Spleen (tissue), 11 donors: ENCODE data around the gene DAO. TPM values are rescaled to one million over a fixed set of nuclear protein-coding genes. Genes with fewer than 3 reads are reported as not detected.

ENCODE experiments used
- DNase-seq: peaks from one replicate; pipeline ENCODE4 v3.0.0-alpha.2; 2020
- H3K27ac ChIP-seq, 8 donors: fragments of 200-600 bp; sonication (generic) in 7 of 8; 1 replicate in 4 of 8; 2 replicates in 4 of 8; pipeline versions ENCODE4 v1.5.0 to v1.8.0; 2016 to 2021; ENCODE audit warnings: inconsistent platforms in 4 of 8, mild to moderate bottlenecking in 4 of 8, moderate library complexity in 1 of 8
- H3K27me3 ChIP-seq, 7 donors: fragments of 200-600 bp; sonication (generic) in 6 of 7; replicated peaks in 1 of 7; 1 replicate in 4 of 7; 2 replicates in 3 of 7; pipeline versions ENCODE4 v1.5.0 to v1.8.0; 2016 to 2021; ENCODE audit warnings: inconsistent platforms in 3 of 7, mild to moderate bottlenecking in 1 of 7
- H3K36me3 ChIP-seq, 6 donors: fragments of 200-600 bp; sonication (generic) in 5 of 6; 1 replicate in 4 of 6; 2 replicates in 2 of 6; pipeline versions ENCODE4 v1.5.0 to v1.8.0; 2016 to 2021; ENCODE audit warnings: inconsistent platforms in 2 of 6
- H3K4me1 ChIP-seq, 6 donors: fragments of 200-600 bp; sonication (generic) in 5 of 6; 1 replicate in 3 of 6; 2 replicates in 3 of 6; pipeline versions ENCODE4 v1.5.0 to v1.8.0; 2016 to 2021; ENCODE audit warnings: inconsistent platforms in 3 of 6
- H3K4me3 ChIP-seq, 8 donors: fragments of 200-600 bp; sonication (generic) in 7 of 8; 1 replicate in 4 of 8; 2 replicates in 4 of 8; pipeline versions ENCODE4 v1.5.0 to v1.8.0; 2016 to 2021; ENCODE audit warnings: inconsistent platforms in 4 of 8, mild to moderate bottlenecking in 4 of 8, moderate library complexity in 2 of 8
- H3K9me3 ChIP-seq, 8 donors: fragments of 200-600 bp; sonication (generic) in 7 of 8; 1 replicate in 4 of 8; 2 replicates in 4 of 8; pipeline versions ENCODE4 v1.5.0 to v1.8.0; 2016 to 2021; ENCODE audit warnings: inconsistent platforms in 4 of 8
- POLR2A ChIP-seq, 3 donors: fragments of 450-650 bp; IDR thresholded peaks; one replicate each; pipeline ENCODE4 v1.5.1; 2017; ENCODE audit warnings: antibody characterized with exemption in 3 of 3, mild to moderate bottlenecking in 1 of 3
- POLR2AphosphoS5 ChIP-seq, 3 donors: sonication (generic); formaldehyde crosslinking; IDR thresholded peaks; one replicate each; pipeline ENCODE4 v1.5.1; 2017; ENCODE audit warnings: antibody characterized with exemption in 3 of 3
- WGBS, 5 donors: extraction: QIAGEN DNeasy Blood & Tissue Kit in 3 of 5; methylation state at CpG; one replicate each; pipeline versions ENCODE4 v1.1.5 to v1.1.7; 2013 to 2018; 5-methylcytosine and 5-hydroxymethylcytosine counted together
- intact Hi-C: fragments of 100-400 bp; cut with DNase I; formaldehyde crosslinking; loops from one replicate; pipeline ENCODE4 v1.15.0; 2023; ENCODE audit warnings: low total_unique reads
- polyA plus RNA-seq, 3 donors: library from polyadenylated mRNA; stranded (reverse); fragments of 200-250 nt; gene quantifications; one replicate each; pipeline ENCODE4 v1.2.1, GENCODE V29; 2013
- total RNA-seq, 7 donors: library from RNA; depleted of rRNA in 3 of 7; stranded (reverse); fragments of >200 nt in 3 of 7; fragmentation: NEBNext Ultra II Directional in 4 of 7; extraction: Animal tissue kit (Norgen Biotek cat#: 25700) in 4 of 7; gene quantifications; one replicate each; pipeline versions ENCODE4 v1.1.0 to v1.2.1, GENCODE V29; 2016 to 2021
- TF ChIP-seq, protein P1 (sequence below), 11 experiments: fragments of 200-600 bp in 7 of 11; fragments of 450-650 bp in 4 of 11; sonication (generic) in 4 of 11; IDR thresholded peaks in 8 of 11; conservative IDR thresholded peaks in 3 of 11; 1 replicate in 7 of 11; 2 replicates in 4 of 11; pipeline versions ENCODE4 v1.4.0 to v1.8.0; 2016 to 2021; ENCODE audit warnings: antibody characterized with exemption in 11 of 11, inconsistent platforms in 4 of 11, mild to moderate bottlenecking in 1 of 11
- donor health status: healthy with polysubstance abuse.
- donor health status: DM: no; HTN: no; CAD: no; lungs with moderate emphysema.
- donor health status: DM: no; HTN: no; CAD: no.
- donor health status: Bipolar disorder and iron deficiency.
- donor health status: healthy.
- donor health status: DM: no; HTN: no; CAD: no.
- donor health status: DM: yes; HTN: yes; CAD: no.

DAO gene
- total and polyA plus RNA-seq, 10 donors, result 0.42 TPM; not detected in 9

DNA sequence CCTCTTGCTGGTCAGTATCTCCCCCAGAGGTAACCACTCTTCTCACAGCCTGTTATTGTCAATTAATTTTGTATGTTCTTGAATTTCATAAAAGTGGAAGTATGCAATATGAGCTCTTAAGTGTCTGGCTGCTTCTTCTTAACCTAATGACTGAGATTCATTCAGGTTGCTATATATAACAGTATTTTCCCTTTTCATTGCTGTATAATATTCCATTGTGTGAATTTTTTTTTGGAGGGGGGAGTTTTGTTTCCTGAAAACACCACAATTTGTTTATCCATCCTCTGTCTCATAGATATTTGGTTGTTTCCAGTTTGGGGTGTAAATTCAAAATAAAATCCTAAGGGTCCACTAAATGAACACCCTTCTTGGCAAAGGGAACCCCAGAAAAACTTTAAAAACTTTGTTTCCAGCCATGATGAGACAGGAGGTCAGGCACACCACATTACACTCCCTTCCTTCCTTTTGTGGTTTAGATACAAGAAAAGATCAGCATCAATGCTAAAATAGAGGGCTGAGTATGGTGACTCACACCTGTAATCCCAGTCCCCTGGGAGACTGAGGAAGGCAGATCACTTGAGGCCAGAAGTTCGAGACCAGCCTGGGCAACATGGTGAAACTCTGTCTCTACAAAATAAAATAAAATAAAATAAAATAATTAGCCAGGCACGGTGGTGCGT, 4.1 kb upstream of the DAO start:
- no peak overlapping the region for H3K27ac ChIP-seq
- H3K4me3 ChIP-seq, result no peak overlapping the region
- H3K36me3 ChIP-seq, result no peaks in the 10 kb centered on the region
- H3K4me1 ChIP-seq, result no peaks in the 10 kb centered on the region
- H3K9me3 ChIP-seq, result peaks cover 0 to 4% (median 0%) of the 10 kb centered on the region in 8 donors
- H3K27me3 ChIP-seq, result no peaks in the 10 kb centered on the region
- intact Hi-C loops, result no loop called here
- 68 to 77% (median 74%) methylated on average over 3 of the region's 3 CpGs for WGBS, 5 donors
- no peak for TF ChIP-seq POLR2AphosphoS5 (IDR thresholded peaks at IDR 0.05)
- no peak for TF ChIP-seq POLR2A (IDR thresholded peaks at IDR 0.05)
- TF ChIP-seq, protein P1, sequence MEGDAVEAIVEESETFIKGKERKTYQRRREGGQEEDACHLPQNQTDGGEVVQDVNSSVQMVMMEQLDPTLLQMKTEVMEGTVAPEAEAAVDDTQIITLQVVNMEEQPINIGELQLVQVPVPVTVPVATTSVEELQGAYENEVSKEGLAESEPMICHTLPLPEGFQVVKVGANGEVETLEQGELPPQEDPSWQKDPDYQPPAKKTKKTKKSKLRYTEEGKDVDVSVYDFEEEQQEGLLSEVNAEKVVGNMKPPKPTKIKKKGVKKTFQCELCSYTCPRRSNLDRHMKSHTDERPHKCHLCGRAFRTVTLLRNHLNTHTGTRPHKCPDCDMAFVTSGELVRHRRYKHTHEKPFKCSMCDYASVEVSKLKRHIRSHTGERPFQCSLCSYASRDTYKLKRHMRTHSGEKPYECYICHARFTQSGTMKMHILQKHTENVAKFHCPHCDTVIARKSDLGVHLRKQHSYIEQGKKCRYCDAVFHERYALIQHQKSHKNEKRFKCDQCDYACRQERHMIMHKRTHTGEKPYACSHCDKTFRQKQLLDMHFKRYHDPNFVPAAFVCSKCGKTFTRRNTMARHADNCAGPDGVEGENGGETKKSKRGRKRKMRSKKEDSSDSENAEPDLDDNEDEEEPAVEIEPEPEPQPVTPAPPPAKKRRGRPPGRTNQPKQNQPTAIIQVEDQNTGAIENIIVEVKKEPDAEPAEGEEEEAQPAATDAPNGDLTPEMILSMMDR (IDR thresholded peaks at IDR 0.05 in 8 of 11, conservative IDR thresholded peaks at IDR 0.05 in 3 of 11), result no peak
- no peak for DNase-seq

DNA sequence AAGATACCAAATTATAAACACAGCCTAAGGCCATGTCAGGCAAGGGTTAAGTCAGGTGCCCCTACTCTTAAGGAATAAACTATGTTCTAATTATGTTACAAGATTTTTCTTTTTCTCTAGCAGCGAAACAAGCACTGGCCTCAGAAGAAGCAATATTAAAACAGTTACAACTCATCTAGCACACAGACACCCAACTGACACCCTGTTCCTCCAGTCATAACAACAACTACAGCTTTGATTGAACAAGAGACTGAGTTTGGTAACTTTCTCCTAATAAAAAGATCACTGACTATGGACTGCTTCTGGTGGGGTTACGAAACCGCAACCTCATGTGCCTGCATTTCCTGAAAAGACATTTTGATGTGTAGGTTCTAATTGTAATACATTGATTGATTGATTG, 3.3 kb upstream of the DAO start:
- DNase-seq, result no peak
- WGBS, 5 donors, result 69 to 93% (median 74%) methylated on average over 3 of the region's 3 CpGs
- intact Hi-C loops, result no loop called here

DNA sequence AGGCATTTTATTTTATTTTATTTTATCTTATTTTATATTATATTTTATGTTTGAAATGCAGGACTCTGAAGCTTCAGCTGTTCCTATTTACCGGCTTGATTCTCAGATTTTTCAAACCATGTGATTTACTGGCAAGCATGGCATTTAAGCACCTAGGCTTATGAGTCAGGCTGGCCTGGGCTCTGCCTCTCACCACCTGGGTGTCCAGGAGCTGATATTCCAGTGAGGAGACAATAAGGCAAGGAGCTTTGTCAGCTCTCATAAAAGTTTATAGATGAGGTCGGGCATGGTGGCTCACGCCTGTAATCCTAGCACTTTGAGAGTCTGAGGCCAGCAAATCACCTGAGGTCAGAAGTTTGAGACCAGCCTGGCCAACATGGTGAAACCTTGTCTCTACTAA, 2.1 kb downstream of the DAO start:
- H3K4me3 ChIP-seq, result no peak overlapping the region
- H3K4me1 ChIP-seq, result peaks cover 0 to 12% (median 2%) of the 10 kb centered on the region in 6 donors
- H3K27me3 ChIP-seq, result no peaks in the 10 kb centered on the region
- no peaks in the 10 kb centered on the region for H3K36me3 ChIP-seq
- TF ChIP-seq POLR2A (IDR thresholded peaks at IDR 0.05), result no peak
- intact Hi-C loops, result no loop called here
- peak; percentile 31 for DNase-seq
- 78 to 92% (median 90%) methylated on average over 3 of the region's 3 CpGs for WGBS, 5 donors
- no peaks in the 10 kb centered on the region for H3K9me3 ChIP-seq
- H3K27ac ChIP-seq, result no peak overlapping the region

More for the DNA sequence above, 3.3 kb upstream of the DAO start:
- Histone ChIP-seq H3K36me3 (no peaks in the 10 kb centered on the region), H3K27ac (no peak overlapping the region), H3K4me3 (no peak overlapping the region), H3K4me1 (no peaks in the 10 kb centered on the region), H3K9me3 (peaks cover 0 to 4% (median 0%) of the 10 kb centered on the region in 8 donors), H3K27me3 (no peaks in the 10 kb centered on the region)
- TF ChIP-seq POLR2AphosphoS5 (IDR thresholded peaks at IDR 0.05) (no peak), POLR2A (IDR thresholded peaks at IDR 0.05) (no peak)
- TF ChIP-seq, protein P1 (IDR thresholded peaks at IDR 0.05 in 8 of 11, conservative IDR thresholded peaks at IDR 0.05 in 3 of 11), result no peak

DNA sequence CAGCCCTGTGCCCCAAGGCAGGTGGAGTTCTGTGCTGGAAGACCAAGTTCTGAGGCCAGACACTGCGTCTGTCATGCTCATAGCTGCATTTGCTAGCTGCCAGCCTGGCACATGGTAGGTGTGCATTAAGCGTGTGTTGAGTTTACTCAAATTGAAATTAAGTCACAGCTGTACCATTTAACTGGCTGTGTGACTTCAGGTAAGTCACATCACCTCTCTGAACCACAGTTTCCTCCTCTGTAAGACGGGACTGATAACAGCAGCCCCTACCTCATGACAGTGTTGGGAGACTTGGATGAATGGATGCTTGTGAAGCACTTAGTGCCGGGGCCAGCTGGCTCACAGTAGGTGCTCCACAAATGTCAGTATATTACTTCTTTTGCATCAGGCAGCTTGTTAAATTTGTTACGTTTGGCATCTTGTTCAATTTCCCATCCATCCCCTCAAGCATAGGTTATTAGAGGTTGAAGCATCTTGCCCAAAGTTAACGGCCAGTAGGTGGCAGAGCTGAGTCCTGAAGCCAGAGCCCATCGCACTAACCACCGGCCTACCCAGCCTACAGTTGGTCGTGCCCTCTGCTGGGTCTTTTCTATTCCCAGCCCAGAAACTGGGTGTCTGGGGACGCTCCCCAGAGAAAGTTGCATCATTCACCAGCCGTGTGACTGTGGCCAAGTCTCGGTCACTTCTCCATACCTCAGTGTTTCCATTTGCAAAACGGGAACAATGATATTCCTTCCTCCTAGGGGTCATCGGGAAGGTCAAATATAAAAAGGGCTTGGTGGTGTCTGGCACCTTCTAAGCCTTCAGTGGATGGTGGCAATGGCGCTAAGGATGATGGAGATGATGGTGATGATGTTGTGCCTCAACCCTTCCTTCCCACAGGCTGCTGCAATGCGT, 4.5 kb downstream of the DAO start:
- H3K36me3 ChIP-seq, result no peaks in the 10 kb centered on the region
- TF ChIP-seq POLR2A (IDR thresholded peaks at IDR 0.05) (no peak), POLR2AphosphoS5 (IDR thresholded peaks at IDR 0.05) (peak in 1 of 3 donors; percentile 41)
- TF ChIP-seq, protein P1 (IDR thresholded peaks at IDR 0.05 in 8 of 11, conservative IDR thresholded peaks at IDR 0.05 in 3 of 11), result peak; percentile 48 to 83 (median 69)
- H3K4me3 ChIP-seq, result no peak overlapping the region
- H3K9me3 ChIP-seq, result no peaks in the 10 kb centered on the region
- peak; percentile 81 for DNase-seq
- no peak overlapping the region for H3K27ac ChIP-seq
- intact Hi-C loops, result no loop called here
- WGBS, 5 donors, result 44 to 58% (median 48%) methylated on average over 14 to 16 of the region's 16 CpGs
- H3K27me3 ChIP-seq, result no peaks in the 10 kb centered on the region
- H3K4me1 ChIP-seq, result peaks cover 0 to 12% (median 2%) of the 10 kb centered on the region in 6 donors
